GM19463 (cell line): ENCODE measurements around the gene CDKL2.
"Not testable (repeated sequence)": the region's sequence is repeated elsewhere in the genome, so short reads cannot be mapped to it uniquely, and the experiment has no call there.

ENCODE experiments used
- ATAC-seq: cut with Tn5 transposase; IDR thresholded peaks from one replicate; pipeline ENCODE4 v1.9.1; 2021; ENCODE audit warnings: mild to moderate bottlenecking, moderate library complexity; ENCODE audit not compliant: unreplicated experiment

Gene CDKL2

GRCh38 chr4:75555294-75556164 lies 74.8 kb downstream of the CDKL2 start, which contains the start of gene ODAPH:
Gene ODAPH (plus strand): TSS chr4:75556066. CDS start chr4:75556083, 17 bp downstream.
- ATAC-seq: peak; percentile 97

- ATAC-seq: no peak
Observed at GRCh38 chr4:75552452-75552851, 77.9 kb downstream of the CDKL2 start.

GRCh38 chr4:75549019-75549418 lies 81.3 kb downstream of the CDKL2 start:
- ATAC-seq: no peak

- no peak for ATAC-seq
Observed at GRCh38 chr4:75547647-75548387, 82.5 kb downstream of the CDKL2 start.

- ATAC-seq: no peak
Observed at GRCh38 chr4:75545526-75545925, 84.8 kb downstream of the CDKL2 start.

GRCh38 chr4:75544870-75545269 lies 85.5 kb downstream of the CDKL2 start:
- ATAC-seq: no peak

GRCh38 chr4:75544220-75544619 lies 86.1 kb downstream of the CDKL2 start:
- not testable (repeated sequence) for ATAC-seq

- ATAC-seq: no peak
Observed at GRCh38 chr4:75542824-75543223, 87.5 kb downstream of the CDKL2 start.

- ATAC-seq: not testable (repeated sequence)
Observed at GRCh38 chr4:75537308-75537707, 93.0 kb downstream of the CDKL2 start.

GRCh38 chr4:75533926-75534325 lies 96.4 kb downstream of the CDKL2 start:
- not testable (repeated sequence) for ATAC-seq

GRCh38 chr4:75533339-75533887 lies 96.9 kb downstream of the CDKL2 start:
- ATAC-seq: not testable (repeated sequence)

- not testable (repeated sequence) for ATAC-seq
Observed at GRCh38 chr4:75531536-75532143, 98.7 kb downstream of the CDKL2 start.

- ATAC-seq: no peak
Observed at GRCh38 chr4:75530556-75531322, 99.6 kb downstream of the CDKL2 start.
